GM19463 (cell line): Measurements from ENCODE around the gene CD74.
A peak's percentile ranks its signal among the peaks of the same experiment; 100 is the strongest.

Experiments
- ATAC-seq: cut with Tn5 transposase; IDR thresholded peaks from one replicate; pipeline ENCODE4 v1.9.1; 2021; ENCODE audit warnings: mild to moderate bottlenecking, moderate library complexity; ENCODE audit not compliant: unreplicated experiment

The CD74 gene

GRCh38 chr5:150368526-150368925 is 44.2 kb downstream of the CD74 start:
- no peak for ATAC-seq

GRCh38 chr5:150364004-150364403 is 48.7 kb downstream of the CD74 start:
- ATAC-seq = no peak

- no peak for ATAC-seq
These were observed 49.5 kb downstream of the CD74 start for GRCh38 chr5:150363185-150363584.

GRCh38 chr5:150361301-150361700 is 51.4 kb downstream of the CD74 start:
- ATAC-seq = peak; percentile 27

GRCh38 chr5:150358261-150359095 is 54.2 kb downstream of the CD74 start:
- no peak for ATAC-seq

- ATAC-seq = peak; percentile 92
These were observed 55.1 kb downstream of the CD74 start, which contains the start of gene TCOF1 for GRCh38 chr5:150357326-150358260. TSS of gene TCOF1 (plus strand) at chr5:150357697. CDS start at chr5:150357747, 50 bp downstream.

GRCh38 chr5:150356575-150357294 is 56.0 kb downstream of the CD74 start:
- no peak for ATAC-seq

- ATAC-seq = no peak
These were observed 56.9 kb downstream of the CD74 start for GRCh38 chr5:150355791-150356190.

GRCh38 chr5:150353032-150353675 is 59.6 kb downstream of the CD74 start:
- ATAC-seq = no peak

GRCh38 chr5:150352244-150353031 is 60.3 kb downstream of the CD74 start:
- ATAC-seq = no peak
